ENCODE measurements around the gene LIPG. TPM values are rescaled to one million over a fixed set of nuclear protein-coding genes. Genes with fewer than 3 reads are reported as not detected.
"Not testable (repeated sequence)": the region's sequence is repeated elsewhere in the genome, so short reads cannot be mapped to it uniquely, and the experiment has no call there.

The LIPG gene
- total RNA-seq, 4 donors from 2014 or later: 0.12 to 13.9 (median 2.1) TPM

GRCh38 chr18:49584394-49584793, 22.5 kb downstream of the LIPG start:
- WGBS, 2 donors: 58 to 77% methylated on average over 2 to 3 of the region's 3 CpGs
- Histone ChIP-seq H3K27me3 (peaks cover 0 to 6% (median 0%) of the 10 kb centered on the region in 4 donors), H3K27ac (no peak overlapping the region), H3K4me1 (no peaks in the 10 kb centered on the region), H3K9me3 (no peaks in the 10 kb centered on the region), H3K4me3 (no peak overlapping the region), H3K36me3 (no peaks in the 10 kb centered on the region)
- intact Hi-C loops (cut with DNase I): no loop called here
- TF ChIP-seq POLR2A (IDR thresholded peaks at IDR 0.05): no peak
- TF ChIP-seq, protein P1, sequence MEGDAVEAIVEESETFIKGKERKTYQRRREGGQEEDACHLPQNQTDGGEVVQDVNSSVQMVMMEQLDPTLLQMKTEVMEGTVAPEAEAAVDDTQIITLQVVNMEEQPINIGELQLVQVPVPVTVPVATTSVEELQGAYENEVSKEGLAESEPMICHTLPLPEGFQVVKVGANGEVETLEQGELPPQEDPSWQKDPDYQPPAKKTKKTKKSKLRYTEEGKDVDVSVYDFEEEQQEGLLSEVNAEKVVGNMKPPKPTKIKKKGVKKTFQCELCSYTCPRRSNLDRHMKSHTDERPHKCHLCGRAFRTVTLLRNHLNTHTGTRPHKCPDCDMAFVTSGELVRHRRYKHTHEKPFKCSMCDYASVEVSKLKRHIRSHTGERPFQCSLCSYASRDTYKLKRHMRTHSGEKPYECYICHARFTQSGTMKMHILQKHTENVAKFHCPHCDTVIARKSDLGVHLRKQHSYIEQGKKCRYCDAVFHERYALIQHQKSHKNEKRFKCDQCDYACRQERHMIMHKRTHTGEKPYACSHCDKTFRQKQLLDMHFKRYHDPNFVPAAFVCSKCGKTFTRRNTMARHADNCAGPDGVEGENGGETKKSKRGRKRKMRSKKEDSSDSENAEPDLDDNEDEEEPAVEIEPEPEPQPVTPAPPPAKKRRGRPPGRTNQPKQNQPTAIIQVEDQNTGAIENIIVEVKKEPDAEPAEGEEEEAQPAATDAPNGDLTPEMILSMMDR (IDR thresholded peaks at IDR 0.05): no peak
- no peak for DNase-seq

GRCh38 chr18:49584951-49585350, 23.1 kb downstream of the LIPG start:
- intact Hi-C loops (cut with DNase I); DNase-seq; H3K27ac ChIP-seq; H3K4me3 ChIP-seq; H3K9me3 ChIP-seq; H3K4me1 ChIP-seq; H3K36me3 ChIP-seq; H3K27me3 ChIP-seq: not testable (repeated sequence)
- WGBS, 2 donors: 48 to 65% methylated on average over 4 of the region's 4 CpGs

DNA sequence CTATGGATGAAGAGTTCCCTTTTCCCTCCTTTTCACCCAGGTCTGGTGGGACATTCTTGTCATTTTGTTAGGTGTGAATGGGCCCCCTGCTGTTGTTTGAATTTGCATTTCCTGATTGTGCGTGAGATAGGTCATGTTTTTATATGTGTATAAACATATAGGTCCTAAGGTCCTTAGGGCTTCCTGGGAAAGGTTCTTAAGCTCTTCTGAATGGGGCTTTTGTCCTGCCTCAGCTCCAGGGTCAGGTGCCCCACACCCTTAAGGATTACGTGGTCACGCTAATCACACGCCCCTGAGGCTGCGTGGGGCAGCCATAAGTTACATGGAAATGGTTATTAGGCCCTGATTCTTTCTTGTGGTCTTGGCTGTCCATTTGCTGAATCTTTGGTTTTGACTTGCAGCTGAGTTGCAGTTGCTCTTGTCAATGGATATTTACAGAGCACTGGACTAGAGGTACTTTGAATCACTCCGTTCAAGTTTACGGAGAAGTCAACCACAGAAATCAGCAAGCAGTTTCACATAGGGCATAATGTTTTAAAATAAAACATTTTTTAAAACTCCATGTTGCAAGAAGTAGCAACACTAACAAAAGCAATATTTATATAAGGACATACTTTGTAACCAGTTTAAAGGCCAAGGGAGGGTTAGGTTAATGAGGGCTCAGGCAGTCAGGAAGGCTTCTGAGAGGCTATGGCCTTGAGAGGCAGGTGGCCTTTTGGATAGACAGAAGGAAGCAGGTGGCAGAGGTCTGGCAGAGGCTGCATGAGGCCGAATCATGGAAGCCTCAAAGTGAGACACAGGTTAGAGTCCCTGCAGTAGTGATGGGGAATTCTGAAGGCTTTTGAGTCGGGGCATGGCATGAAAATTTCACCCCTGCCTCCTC, 24.2 kb downstream of the LIPG start:
- Histone ChIP-seq H3K9me3 (no peaks in the 10 kb centered on the region), H3K27ac (no peak overlapping the region), H3K27me3 (no peaks in the 10 kb centered on the region), H3K36me3 (no peaks in the 10 kb centered on the region), H3K4me3 (no peak overlapping the region), H3K4me1 (no peaks in the 10 kb centered on the region)
- 83 to 92% methylated on average over 9 of the region's 9 CpGs for WGBS, 2 donors
- no peak for DNase-seq
- no peak for TF ChIP-seq POLR2A (IDR thresholded peaks at IDR 0.05)
- TF ChIP-seq, protein P1 (IDR thresholded peaks at IDR 0.05): no peak
- intact Hi-C loops (cut with DNase I): no loop called here

DNA sequence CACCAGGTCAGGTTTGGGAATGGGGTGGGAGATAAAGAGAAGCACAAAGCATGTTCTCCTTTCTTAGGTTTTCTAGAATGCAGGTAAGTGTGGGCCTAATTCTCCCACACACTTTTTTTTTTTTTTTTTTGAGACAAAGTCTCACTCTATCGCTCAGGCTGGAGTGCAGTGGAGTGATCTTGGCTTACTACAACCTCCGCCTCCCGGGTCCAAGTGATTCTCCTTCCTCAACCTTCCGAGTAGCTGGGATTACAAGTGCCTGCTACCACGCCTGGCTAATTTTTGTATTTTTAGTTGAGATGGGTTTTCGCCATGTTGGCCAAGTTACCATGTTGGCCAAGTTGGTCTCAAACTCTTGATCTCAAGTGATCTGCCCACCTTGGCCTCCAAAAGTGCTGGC, 26.3 kb downstream of the LIPG start:
- Histone ChIP-seq H3K9me3 (no peaks in the 10 kb centered on the region), H3K27ac (no peak overlapping the region), H3K4me1 (no peaks in the 10 kb centered on the region), H3K36me3 (no peaks in the 10 kb centered on the region), H3K27me3 (no peaks in the 10 kb centered on the region), H3K4me3 (no peak overlapping the region)
- DNase-seq: no peak
- TF ChIP-seq, protein P1 (IDR thresholded peaks at IDR 0.05): no peak
- no peak for TF ChIP-seq POLR2A (IDR thresholded peaks at IDR 0.05)
- intact Hi-C loops (cut with DNase I): no loop called here
- WGBS, 2 donors: 84 to 92% methylated on average over 6 of the region's 6 CpGs

GRCh38 chr18:49588971-49589370, 27.1 kb downstream of the LIPG start:
- H3K27me3 ChIP-seq: no peaks in the 10 kb centered on the region
- no peaks in the 10 kb centered on the region for H3K9me3 ChIP-seq
- no peak overlapping the region for H3K4me3 ChIP-seq
- TF ChIP-seq, protein P1 (IDR thresholded peaks at IDR 0.05): no peak
- TF ChIP-seq POLR2A (IDR thresholded peaks at IDR 0.05): no peak
- DNase-seq: no peak
- WGBS, 2 donors: 84 to 98% methylated on average over 8 of the region's 12 CpGs
- H3K4me1 ChIP-seq: no peaks in the 10 kb centered on the region
- no peaks in the 10 kb centered on the region for H3K36me3 ChIP-seq
- intact Hi-C loops (cut with DNase I): no loop called here
- no peak overlapping the region for H3K27ac ChIP-seq

All from esophagus squamous epithelium (tissue), 5 donors.